Activated T-helper 1 cell treated with anti-CD3 and anti-CD28 coated beads, Interleukin-12 subunit alpha, Interleukin-12 subunit beta, Interleukin-2, Interleukin-4 antibody, amounts not matched to agents 30 ng/mL and 10 ng/mL and 1 ng/mL, durations not matched to agents 14 hours and 24 hours and 36 hours (primary cell): ENCODE results near the gene PAFAH1B2. TPM values are rescaled to one million over a fixed set of nuclear protein-coding genes. Genes with fewer than 3 reads are reported as not detected.

Source experiments
- DNase-seq: peaks from one replicate; pipeline ENCODE4 v3.0.0; 2021; ENCODE audit warnings: low spot score
- H3K27ac Mint-ChIP-seq: one replicate; pipeline ENCODE4 v1.8.0; 2021; ENCODE audit warnings: mild to moderate bottlenecking, mixed read lengths
- H3K27me3 Mint-ChIP-seq: one replicate; pipeline ENCODE4 v1.8.0; 2022; ENCODE audit warnings: mild to moderate bottlenecking, moderate library complexity, mixed read lengths; ENCODE audit not compliant: insufficient read depth
- H3K36me3 Mint-ChIP-seq: one replicate; pipeline ENCODE4 v1.8.0; 2021; ENCODE audit warnings: low read depth, mixed read lengths
- H3K4me1 Mint-ChIP-seq: one replicate; pipeline ENCODE4 v1.8.0; 2021; ENCODE audit warnings: low read depth, mixed read lengths
- H3K4me3 Mint-ChIP-seq: one replicate; pipeline ENCODE4 v1.8.0; 2021; ENCODE audit warnings: mild to moderate bottlenecking, moderate library complexity, mixed read lengths
- H3K9me3 Mint-ChIP-seq: one replicate; pipeline ENCODE4 v1.8.0; 2021; ENCODE audit warnings: mixed read lengths
- intact Hi-C: fragments of 100-400 bp; cut with micrococcal nuclease; formaldehyde crosslinking; loops from one replicate; pipeline ENCODE4 v1.15.1; 2024
- total RNA-seq: library from RNA; stranded (reverse); gene quantifications from 2 replicates; pipeline ENCODE4 v1.2.3, GENCODE V29; 2022

The PAFAH1B2 gene
- total RNA-seq, 1 donor from 2014 or later: 71.8 TPM

DNA sequence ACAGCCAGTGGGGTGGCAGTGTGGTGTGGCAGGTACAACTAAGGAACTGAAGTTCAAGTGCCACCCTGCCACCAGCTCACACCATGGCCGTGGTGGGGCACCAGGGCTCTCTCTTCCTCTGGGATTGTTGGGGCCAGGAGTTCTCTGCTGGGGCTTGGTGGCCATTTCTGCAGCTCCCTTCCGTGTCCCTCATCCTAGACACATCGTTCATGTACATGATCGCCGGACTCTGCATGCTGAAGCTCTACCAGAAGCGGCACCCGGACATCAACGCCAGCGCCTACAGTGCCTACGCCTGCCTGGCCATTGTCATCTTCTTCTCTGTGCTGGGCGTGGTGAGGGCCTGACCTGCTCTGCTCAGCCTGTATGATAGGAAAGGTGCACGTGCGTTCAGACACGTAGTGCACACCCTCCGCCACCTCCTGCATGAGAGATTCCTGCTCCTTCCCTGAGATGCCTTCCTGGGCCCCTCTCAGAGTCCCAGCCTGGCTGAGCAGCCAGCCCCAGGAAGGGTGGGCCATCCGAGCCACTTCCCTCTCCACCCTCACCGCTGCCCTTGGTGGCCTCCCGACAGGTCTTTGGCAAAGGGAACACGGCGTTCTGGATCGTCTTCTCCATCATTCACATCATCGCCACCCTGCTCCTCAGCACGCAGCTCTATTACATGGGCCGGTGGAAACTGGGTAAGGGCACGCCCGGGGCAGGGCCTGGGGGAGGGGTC, 47.8 kb downstream of the PAFAH1B2 start:
- Mint-ChIP-seq H3K4me3 (no peak overlapping the region), H3K9me3 (no peaks in the 10 kb centered on the region), H3K27me3 (no peaks in the 10 kb centered on the region), H3K36me3 (peaks cover 12% of the 10 kb centered on the region), H3K27ac (no peak overlapping the region), H3K4me1 (no peaks in the 10 kb centered on the region)
- intact Hi-C loops: no loop called here
- DNase-seq: no peak

DNA sequence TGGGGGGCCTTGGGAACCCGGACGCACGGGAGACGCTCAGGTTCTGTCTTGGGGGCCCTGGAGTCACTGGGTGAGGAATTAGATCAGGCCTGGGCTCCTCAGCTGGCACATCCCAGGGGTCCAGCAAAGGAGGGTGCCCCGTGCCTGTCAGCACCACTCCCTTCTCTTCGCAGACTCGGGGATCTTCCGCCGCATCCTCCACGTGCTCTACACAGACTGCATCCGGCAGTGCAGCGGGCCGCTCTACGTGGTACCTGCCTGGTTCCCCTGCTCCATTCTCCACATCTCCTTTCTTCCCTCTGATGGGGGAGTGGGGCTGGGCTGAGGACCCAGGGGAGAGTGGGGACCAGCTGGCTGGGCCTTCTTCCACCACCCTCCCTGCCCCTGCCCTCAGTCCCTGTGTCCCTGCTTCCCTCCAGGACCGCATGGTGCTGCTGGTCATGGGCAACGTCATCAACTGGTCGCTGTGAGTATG, 48.4 kb downstream of the PAFAH1B2 start:
- no peak for DNase-seq
- Mint-ChIP-seq H3K4me1 (no peaks in the 10 kb centered on the region), H3K36me3 (peaks cover 10% of the 10 kb centered on the region), H3K4me3 (no peak overlapping the region), H3K9me3 (no peaks in the 10 kb centered on the region), H3K27me3 (no peaks in the 10 kb centered on the region), H3K27ac (no peak overlapping the region)
- intact Hi-C loops: no loop called here

DNA sequence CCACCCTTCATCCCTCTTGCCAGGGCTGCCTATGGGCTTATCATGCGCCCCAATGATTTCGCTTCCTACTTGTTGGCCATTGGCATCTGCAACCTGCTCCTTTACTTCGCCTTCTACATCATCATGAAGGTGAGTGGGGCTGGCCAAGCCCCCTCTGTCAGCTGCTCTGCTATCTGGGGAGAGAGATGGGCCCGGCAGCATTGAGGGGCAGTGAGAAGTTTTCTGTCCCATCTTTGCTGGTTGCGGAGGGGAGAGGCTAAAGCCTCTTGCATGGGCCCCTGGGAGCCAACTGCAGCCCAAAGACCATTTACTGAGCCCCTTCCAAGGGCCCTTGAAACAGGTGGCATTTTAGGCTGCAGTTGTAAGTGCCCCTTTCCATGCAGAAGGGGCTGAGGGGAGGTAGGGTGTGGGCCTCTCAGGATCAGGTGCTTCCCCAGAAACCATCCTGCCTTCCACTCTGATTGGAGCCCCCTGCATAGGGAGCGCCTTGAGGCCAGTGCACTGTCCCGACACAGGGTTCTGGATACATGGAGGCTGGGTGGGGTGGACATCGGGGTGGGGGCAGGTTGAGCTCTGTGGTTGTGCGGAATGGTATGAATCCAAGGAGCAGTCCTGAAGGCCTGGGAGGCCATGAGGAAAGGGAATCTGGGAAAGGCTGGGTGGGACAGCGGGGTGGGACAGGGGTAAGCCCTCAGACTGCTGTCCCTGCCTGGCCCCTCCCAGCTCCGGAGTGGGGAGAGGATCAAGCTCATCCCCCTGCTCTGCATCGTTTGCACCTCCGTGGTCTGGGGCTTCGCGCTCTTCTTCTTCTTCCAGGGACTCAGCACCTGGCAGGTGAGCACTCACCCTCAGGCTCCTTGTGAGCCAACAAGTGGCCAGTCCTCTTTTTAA, 49.3 kb downstream of the PAFAH1B2 start:
- H3K4me3 Mint-ChIP-seq: no peak overlapping the region

GRCh38 chr11:117194267-117194666, 50.2 kb downstream of the PAFAH1B2 start:
- Mint-ChIP-seq H3K9me3 (no peaks in the 10 kb centered on the region), H3K4me3 (no peak overlapping the region), H3K4me1 (no peaks in the 10 kb centered on the region), H3K36me3 (peaks cover 10% of the 10 kb centered on the region), H3K27me3 (no peaks in the 10 kb centered on the region), H3K27ac (no peak overlapping the region)
- intact Hi-C loops: no loop called here
- no peak for DNase-seq

More for the DNA sequence above, 49.3 kb downstream of the PAFAH1B2 start:
- Mint-ChIP-seq H3K9me3 (no peaks in the 10 kb centered on the region), H3K36me3 (peaks cover 8% of the 10 kb centered on the region), H3K27me3 (no peaks in the 10 kb centered on the region), H3K27ac (no peak overlapping the region), H3K4me1 (no peaks in the 10 kb centered on the region)
- DNase-seq: no peak
- intact Hi-C loops: no loop called here

DNA sequence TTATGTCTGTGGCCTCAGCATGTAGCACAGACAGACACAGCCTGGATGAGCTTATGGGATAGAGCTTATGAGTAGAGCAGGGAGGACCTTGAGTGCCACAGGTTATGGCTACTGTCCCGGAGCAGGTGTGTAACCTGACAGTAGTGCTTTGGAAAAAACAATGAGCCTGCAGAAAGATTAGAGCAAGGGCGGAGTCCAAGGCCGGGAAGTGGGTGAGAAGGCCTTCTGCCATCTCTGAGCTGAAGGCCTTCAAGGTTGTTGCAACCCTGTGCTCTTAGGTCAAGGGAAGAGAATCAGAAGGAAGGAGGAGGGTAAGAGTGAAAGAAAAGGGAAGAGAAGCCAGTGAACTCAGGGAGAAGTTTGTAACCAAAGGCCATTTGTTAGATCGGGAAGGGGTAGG, 51.2 kb downstream of the PAFAH1B2 start:
- H3K36me3 Mint-ChIP-seq: peaks cover 10% of the 10 kb centered on the region

GRCh38 chr11:117195761-117196160, 51.7 kb downstream of the PAFAH1B2 start:
- H3K4me1 Mint-ChIP-seq: no peaks in the 10 kb centered on the region
- H3K27ac Mint-ChIP-seq: no peak overlapping the region
- intact Hi-C loops: no loop called here
- no peak for DNase-seq
- H3K9me3 Mint-ChIP-seq: no peaks in the 10 kb centered on the region
- H3K4me3 Mint-ChIP-seq: no peak overlapping the region
- H3K27me3 Mint-ChIP-seq: no peaks in the 10 kb centered on the region
- H3K36me3 Mint-ChIP-seq: peaks cover 6% of the 10 kb centered on the region

More for the DNA sequence above, 51.2 kb downstream of the PAFAH1B2 start:
- H3K4me1 Mint-ChIP-seq: no peaks in the 10 kb centered on the region
- intact Hi-C loops: no loop called here
- H3K9me3 Mint-ChIP-seq: no peaks in the 10 kb centered on the region
- peak overlapping the region; percentile 14 for H3K27ac Mint-ChIP-seq
- no peak overlapping the region for H3K4me3 Mint-ChIP-seq
- no peaks in the 10 kb centered on the region for H3K27me3 Mint-ChIP-seq
- DNase-seq: no peak

- H3K9me3 Mint-ChIP-seq: no peaks in the 10 kb centered on the region
- no peaks in the 10 kb centered on the region for H3K27me3 Mint-ChIP-seq
- H3K4me3 Mint-ChIP-seq: no peak overlapping the region
- intact Hi-C loops: no loop called here
- no peak for DNase-seq
- H3K4me1 Mint-ChIP-seq: no peaks in the 10 kb centered on the region
- H3K36me3 Mint-ChIP-seq: peaks cover 6% of the 10 kb centered on the region
- H3K27ac Mint-ChIP-seq: no peak overlapping the region
Observed at GRCh38 chr11:117197006-117197405, 52.9 kb downstream of the PAFAH1B2 start.

- Mint-ChIP-seq H3K4me3 (no peak overlapping the region), H3K27me3 (no peaks in the 10 kb centered on the region), H3K4me1 (no peaks in the 10 kb centered on the region), H3K27ac (no peak overlapping the region), H3K36me3 (peaks cover 6% of the 10 kb centered on the region), H3K9me3 (no peaks in the 10 kb centered on the region)
- DNase-seq: no peak
- intact Hi-C loops: no loop called here
Observed at GRCh38 chr11:117197516-117198456, 53.7 kb downstream of the PAFAH1B2 start.

- DNase-seq: no peak
- intact Hi-C loops: no loop called here
- Mint-ChIP-seq H3K4me1 (no peaks in the 10 kb centered on the region), H3K27ac (no peak overlapping the region), H3K4me3 (no peak overlapping the region), H3K27me3 (no peaks in the 10 kb centered on the region), H3K9me3 (no peaks in the 10 kb centered on the region), H3K36me3 (peaks cover 8% of the 10 kb centered on the region)
Observed at GRCh38 chr11:117198613-117199012, 54.5 kb downstream of the PAFAH1B2 start.

- H3K4me1 Mint-ChIP-seq: no peaks in the 10 kb centered on the region
- no peaks in the 10 kb centered on the region for H3K27me3 Mint-ChIP-seq
- no peak within 1 kb of the TSS for H3K4me3 Mint-ChIP-seq
- H3K36me3 Mint-ChIP-seq: peaks cover 12% of the 10 kb centered on the region
- no peak within 1 kb of the TSS for H3K27ac Mint-ChIP-seq
- no peaks in the 10 kb centered on the region for H3K9me3 Mint-ChIP-seq
- no peak for DNase-seq
- intact Hi-C loops: no loop called here
Observed at GRCh38 chr11:117199053-117199915, 55.2 kb downstream of the PAFAH1B2 start, which contains the start of gene TAGLN. TSS of gene TAGLN (plus strand) at chr11:117199370. CDS start at chr11:117203014, 3,644 bp downstream.

DNA sequence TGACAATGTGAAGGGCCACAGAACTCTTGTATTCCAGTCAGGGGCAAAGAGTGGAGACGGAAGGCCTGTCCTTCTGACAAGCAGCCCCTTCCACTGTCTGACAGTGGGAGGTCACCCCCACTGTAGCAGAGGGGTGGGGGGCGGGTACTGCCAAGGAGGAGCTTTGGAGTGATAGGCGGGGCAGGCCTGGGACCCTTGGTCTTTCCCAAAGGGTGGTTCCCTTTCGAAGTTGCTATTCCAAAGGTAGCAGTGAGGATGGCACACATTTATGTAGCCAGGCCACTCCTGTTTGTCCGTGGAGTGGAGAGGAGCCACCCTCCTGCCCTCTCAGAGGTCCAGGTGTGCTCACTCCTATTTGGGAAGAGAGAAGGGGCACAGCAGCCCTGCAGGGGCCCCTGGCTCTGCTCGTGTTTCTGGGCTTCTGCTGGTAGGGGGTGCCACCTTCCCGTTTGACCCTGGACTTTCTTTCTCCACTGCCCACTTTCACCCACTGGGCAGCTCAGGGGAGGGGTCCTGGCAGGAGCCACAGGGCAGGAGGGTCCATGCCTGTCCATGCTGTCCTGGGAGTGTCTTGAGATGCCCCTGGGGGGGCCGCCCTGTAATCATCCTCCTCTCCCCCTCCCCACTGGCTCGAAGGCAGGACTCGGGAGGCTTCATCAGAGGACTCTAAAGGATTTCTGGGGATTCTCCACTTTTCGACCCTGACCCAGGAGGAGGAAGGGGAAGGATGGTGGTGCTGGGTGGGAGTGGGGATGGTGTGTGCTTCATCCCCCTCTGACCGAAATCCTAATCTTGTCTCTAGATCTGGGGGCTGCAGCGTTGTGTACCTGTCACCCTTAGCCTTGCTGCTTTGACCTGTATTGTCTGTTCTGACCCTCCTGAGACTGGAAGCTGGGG, 56.1 kb downstream of the PAFAH1B2 start:
- no peaks in the 10 kb centered on the region for H3K9me3 Mint-ChIP-seq
- no peaks in the 10 kb centered on the region for H3K27me3 Mint-ChIP-seq
- peaks cover 16% of the 10 kb centered on the region for H3K36me3 Mint-ChIP-seq
- no peak overlapping the region for H3K27ac Mint-ChIP-seq
- no peaks in the 10 kb centered on the region for H3K4me1 Mint-ChIP-seq
- no peak for DNase-seq
- no peak overlapping the region for H3K4me3 Mint-ChIP-seq
- intact Hi-C loops: no loop called here
